GM18907 (cell line): Measurements from ENCODE around the gene DENND1A.

Source experiments
- ATAC-seq: cut with Tn5 transposase; IDR thresholded peaks from one replicate; pipeline ENCODE4 v1.9.1; 2021; ENCODE audit warnings: mild to moderate bottlenecking, moderate library complexity; ENCODE audit not compliant: unreplicated experiment

DENND1A gene

GRCh38 chr9:123421801-123422455 is 508.0 kb downstream of the DENND1A start:
- ATAC-seq = no peak

- ATAC-seq = no peak
Observed at GRCh38 chr9:123421186-123421585, 508.7 kb downstream of the DENND1A start.

- no peak for ATAC-seq
Observed at GRCh38 chr9:123420592-123421111, 509.3 kb downstream of the DENND1A start.

- ATAC-seq = no peak
Observed at GRCh38 chr9:123419721-123420591, 510.0 kb downstream of the DENND1A start.

GRCh38 chr9:123419091-123419490 is 510.8 kb downstream of the DENND1A start:
- ATAC-seq = no peak

DNA sequence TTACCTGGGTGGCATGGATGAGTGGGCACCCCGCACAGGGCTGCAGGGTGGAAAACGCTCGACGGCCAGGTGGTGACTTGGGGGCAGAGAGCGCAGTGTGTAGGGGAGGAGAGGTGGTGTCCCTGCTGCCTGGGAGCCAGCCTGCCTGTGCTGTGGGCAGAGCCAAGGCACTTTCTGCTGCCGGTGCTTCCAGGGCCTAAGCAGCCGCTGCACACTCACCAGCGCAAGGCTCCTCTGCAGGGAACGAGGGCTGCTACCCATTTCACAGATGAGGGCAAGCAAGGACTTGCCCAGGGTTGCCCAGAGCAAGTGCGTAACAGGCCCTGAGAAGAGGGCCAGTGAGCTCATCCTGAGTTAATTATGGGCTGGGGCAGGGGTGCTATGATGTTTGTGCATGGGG is 511.4 kb downstream of the DENND1A start:
- ATAC-seq = no peak

DNA sequence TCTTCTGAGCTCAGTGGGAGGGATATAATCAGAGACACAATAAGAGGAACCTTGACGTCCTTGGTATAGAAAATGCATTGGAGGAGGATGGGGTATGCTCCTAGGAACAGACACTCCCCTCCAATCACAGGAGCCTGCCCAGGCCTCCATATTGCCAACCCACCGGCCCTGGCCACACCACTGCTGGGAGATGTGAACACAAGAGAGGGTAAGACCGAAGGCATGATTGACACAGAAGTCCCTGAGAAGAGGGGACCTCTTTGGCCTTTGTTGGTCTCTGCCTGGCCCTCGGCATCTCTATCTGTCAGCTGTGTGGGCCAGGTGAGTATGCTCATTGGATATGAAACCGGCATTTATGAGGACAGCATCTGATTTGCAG is 511.9 kb downstream of the DENND1A start:
- no peak for ATAC-seq

- no peak for ATAC-seq
Observed at GRCh38 chr9:123417289-123418051, 512.5 kb downstream of the DENND1A start.

DNA sequence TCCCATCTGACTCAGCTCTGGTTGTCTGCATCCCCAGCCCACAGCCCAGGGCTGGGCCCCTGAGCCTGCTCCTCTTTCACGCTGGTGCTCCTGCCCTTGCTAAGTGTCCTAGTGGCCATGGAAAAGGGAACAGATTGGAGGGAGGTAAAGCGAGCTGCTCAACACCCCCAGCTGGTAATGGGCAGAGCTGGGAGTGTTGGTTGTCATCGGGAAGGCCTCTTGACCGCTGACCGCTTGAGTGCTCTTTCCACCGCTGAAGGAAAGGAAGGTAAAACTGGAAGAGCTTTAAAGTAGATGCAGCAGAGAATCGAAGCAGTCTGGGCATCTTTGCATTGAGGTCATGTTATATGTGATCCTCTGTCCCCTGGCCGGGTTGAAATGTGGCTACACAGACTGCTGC is 513.8 kb downstream of the DENND1A start:
- no peak for ATAC-seq

GRCh38 chr9:123414936-123415930 is 514.7 kb downstream of the DENND1A start:
- ATAC-seq = no peak

- ATAC-seq = no peak
Observed at GRCh38 chr9:123414204-123414603, 515.7 kb downstream of the DENND1A start.

GRCh38 chr9:123412171-123412820 is 517.6 kb downstream of the DENND1A start:
- ATAC-seq = no peak

- no peak for ATAC-seq
Observed at GRCh38 chr9:123411636-123412035, 518.3 kb downstream of the DENND1A start.

GRCh38 chr9:123411191-123411590 is 518.7 kb downstream of the DENND1A start:
- no peak for ATAC-seq

DNA sequence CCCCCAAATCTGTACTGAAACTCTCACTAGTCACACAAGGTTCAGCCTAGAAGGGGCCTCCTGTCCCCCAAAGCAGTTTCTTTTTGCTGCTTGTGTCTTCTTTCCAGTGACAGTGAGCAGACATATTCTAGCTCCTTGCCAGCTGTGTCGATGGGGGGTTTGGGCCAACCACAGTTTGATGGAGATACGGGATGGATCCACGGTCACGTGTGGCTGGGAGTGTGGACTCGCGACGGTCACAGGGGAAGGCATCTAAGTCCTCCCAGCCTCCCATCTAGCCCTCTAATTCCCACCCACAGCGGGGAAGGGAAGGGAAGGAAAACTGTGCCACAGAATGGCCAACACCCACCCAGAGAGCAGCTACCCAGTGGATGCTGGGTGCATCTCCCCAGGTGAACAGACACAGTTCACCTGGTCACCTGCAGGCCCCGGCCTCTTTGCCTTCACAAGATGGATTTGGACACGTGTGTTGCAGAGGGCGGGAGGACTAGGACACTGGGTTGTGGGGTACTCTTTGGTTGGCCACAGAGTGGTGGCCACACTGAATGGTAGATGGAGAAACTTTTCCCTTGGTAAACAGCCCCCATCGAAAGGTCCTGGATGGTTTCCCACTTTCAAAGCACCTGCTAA is 519.5 kb downstream of the DENND1A start:
- no peak for ATAC-seq

- ATAC-seq = no peak
Observed at GRCh38 chr9:123408313-123409262, 521.3 kb downstream of the DENND1A start.

- ATAC-seq = no peak
Observed at GRCh38 chr9:123407217-123407851, 522.6 kb downstream of the DENND1A start.
